Caki2 (cell line): ENCODE results near the gene ARMC6. TPM values are rescaled to one million over a fixed set of nuclear protein-coding genes. Genes with fewer than 3 reads are reported as not detected.

Source experiments
- DNase-seq: peaks from one replicate; pipeline ENCODE4 v3.0.0-alpha.2; 2015; ENCODE audit warnings: low read depth
- in situ Hi-C: cut with HindIII; loops from 2 replicates; pipeline ENCODE4 v1.10.0; 2016; ENCODE audit warnings: low sequenced_read_pairs, low pct_unique_long_range_greater_than_20kb, mixed read lengths
- total RNA-seq: library from RNA; depleted of rRNA; stranded (reverse); fragments of >200 nt; shearing (Covaris generic); gene quantifications from 2 replicates; pipeline ENCODE4 v1.2.3, GENCODE V29; 2014; ENCODE audit warnings: low replicate concordance; rRNA removed

Gene ARMC6
- 84.8 and 99.9 TPM in 2 replicates for total RNA-seq

GRCh38 chr19:19033426-19034203, at the start of gene ARMC6, which contains the start of gene SUGP2:
ARMC6 (plus strand) TSS chr19:19033603; CDS start chr19:19034210, 607 bp downstream.
SUGP2 (minus strand) TSS chr19:19033517; CDS start chr19:19031071, 2,446 bp downstream.
- DNase-seq: peak; percentile 94
- in situ Hi-C loops: no loop called here

- in situ Hi-C loops: no loop called here
Measured at GRCh38 chr19:18984251-18984650, 49.2 kb upstream of the ARMC6 start.

GRCh38 chr19:18985257-18985656, 48.1 kb upstream of the ARMC6 start:
- no peak for DNase-seq
- in situ Hi-C loops: no loop called here

More at GRCh38 chr19:18984251-18984650, 49.2 kb upstream of the ARMC6 start:
- no peak for DNase-seq

- DNase-seq: no peak
- in situ Hi-C loops: no loop called here
Measured at GRCh38 chr19:18987456-18987855, 45.9 kb upstream of the ARMC6 start.

- in situ Hi-C loops: no loop called here
- DNase-seq: no peak
Measured at GRCh38 chr19:18989316-18989715, 44.1 kb upstream of the ARMC6 start.

- in situ Hi-C loops: no loop called here
Measured at GRCh38 chr19:18990128-18990708, 43.2 kb upstream of the ARMC6 start.

GRCh38 chr19:18991006-18991405, 42.4 kb upstream of the ARMC6 start:
- no peak for DNase-seq

More at GRCh38 chr19:18990128-18990708, 43.2 kb upstream of the ARMC6 start:
- no peak for DNase-seq

GRCh38 chr19:18991468-18991867, 41.9 kb upstream of the ARMC6 start:
- in situ Hi-C loops: no loop called here
- DNase-seq: no peak

More at GRCh38 chr19:18991006-18991405, 42.4 kb upstream of the ARMC6 start:
- in situ Hi-C loops: no loop called here

GRCh38 chr19:18992696-18993095, 40.7 kb upstream of the ARMC6 start:
- no peak for DNase-seq
- in situ Hi-C loops: no loop called here

GRCh38 chr19:18993115-18993514, 40.3 kb upstream of the ARMC6 start:
- DNase-seq: no peak
- in situ Hi-C loops: no loop called here

- in situ Hi-C loops: no loop called here
- DNase-seq: peak; percentile 74
Measured at GRCh38 chr19:18995804-18996241, 37.6 kb upstream of the ARMC6 start.

GRCh38 chr19:18996351-18996750, 37.1 kb upstream of the ARMC6 start:
- in situ Hi-C loops: no loop called here
- no peak for DNase-seq

GRCh38 chr19:18996796-18997394, 36.5 kb upstream of the ARMC6 start:
- no peak for DNase-seq
- in situ Hi-C loops: no loop called here

- in situ Hi-C loops: no loop called here
- no peak for DNase-seq
Measured at GRCh38 chr19:18998276-18998675, 35.1 kb upstream of the ARMC6 start.

GRCh38 chr19:18999016-18999758, 34.2 kb upstream of the ARMC6 start:
- no peak for DNase-seq

GRCh38 chr19:18999896-19000620, 33.3 kb upstream of the ARMC6 start:
- no peak for DNase-seq
- in situ Hi-C loops: no loop called here

More at GRCh38 chr19:18999016-18999758, 34.2 kb upstream of the ARMC6 start:
- in situ Hi-C loops: no loop called here

GRCh38 chr19:19004144-19004543, 29.3 kb upstream of the ARMC6 start:
- no peak for DNase-seq
- in situ Hi-C loops: no loop called here

GRCh38 chr19:19006213-19006612, 27.2 kb upstream of the ARMC6 start:
- in situ Hi-C loops: no loop called here
- DNase-seq: no peak
